ENCODE data around the gene SCYGR6.

The SCYGR6 gene

GRCh38 chr2:227684258-227684657 lies 40.3 kb downstream of the SCYGR6 start:
- Histone ChIP-seq H3K4me1 (ENCODE audit: insufficient read depth, low read length, severe bottlenecking) (no peaks in the 10 kb centered on the region), H3F3A (ENCODE audit: insufficient read depth, low read length) (no peaks in the 10 kb centered on the region), H3K9me2 (ENCODE audit: low read depth, low read length) (no peaks in the 10 kb centered on the region), H3K9me3 (ENCODE audit: low read length) (no peaks in the 10 kb centered on the region), H3K36me3 (ENCODE audit: insufficient read depth, low read length) (no peaks in the 10 kb centered on the region), H3K27me3 (ENCODE audit: insufficient read depth, low read length) (no peaks in the 10 kb centered on the region), H4K20me1 (ENCODE audit: insufficient read depth, low read length) (no peaks in the 10 kb centered on the region), H3K4me2 (ENCODE audit: low read length) (no peak overlapping the region), H2AFZ (ENCODE audit: low read length) (no peak overlapping the region), H3K79me2 (ENCODE audit: insufficient read depth, low read length) (no peaks in the 10 kb centered on the region), H3K27ac (ENCODE audit: low read depth, low read length, poor library complexity, severe bottlenecking) (no peak overlapping the region), H3K4me3 (ENCODE audit: low read depth, low read length, poor library complexity, severe bottlenecking) (no peak overlapping the region), H3K9ac (ENCODE audit: low read length) (no peak overlapping the region)
- TF ChIP-seq EZH2 (IDR thresholded peaks at IDR 0.05; ENCODE audit: borderline replicate concordance, low read length), result no peak
- no peak for TF ChIP-seq CTCF (IDR thresholded peaks at IDR 0.05; ENCODE audit: low read length)

- Histone ChIP-seq H3K9me2 (ENCODE audit: low read depth, low read length) (no peaks in the 10 kb centered on the region), H4K20me1 (ENCODE audit: insufficient read depth, low read length) (no peaks in the 10 kb centered on the region), H3K36me3 (ENCODE audit: insufficient read depth, low read length) (no peaks in the 10 kb centered on the region), H3F3A (ENCODE audit: insufficient read depth, low read length) (no peaks in the 10 kb centered on the region), H3K9ac (ENCODE audit: low read length) (no peak overlapping the region), H3K27me3 (ENCODE audit: insufficient read depth, low read length) (no peaks in the 10 kb centered on the region), H3K4me3 (ENCODE audit: low read depth, low read length, poor library complexity, severe bottlenecking) (no peak overlapping the region), H3K79me2 (ENCODE audit: insufficient read depth, low read length) (no peaks in the 10 kb centered on the region), H3K4me2 (ENCODE audit: low read length) (no peak overlapping the region), H3K27ac (ENCODE audit: low read depth, low read length, poor library complexity, severe bottlenecking) (no peak overlapping the region), H3K4me1 (ENCODE audit: insufficient read depth, low read length, severe bottlenecking) (no peaks in the 10 kb centered on the region), H3K9me3 (ENCODE audit: low read length) (no peaks in the 10 kb centered on the region), H2AFZ (ENCODE audit: low read length) (no peak overlapping the region)
- TF ChIP-seq CTCF (IDR thresholded peaks at IDR 0.05; ENCODE audit: low read length) (no peak), EZH2 (IDR thresholded peaks at IDR 0.05; ENCODE audit: borderline replicate concordance, low read length) (no peak)
Measured at GRCh38 chr2:227677928-227678327, 46.6 kb downstream of the SCYGR6 start.

GRCh38 chr2:227674485-227674884 lies 50.1 kb downstream of the SCYGR6 start:
- Histone ChIP-seq H4K20me1 (ENCODE audit: insufficient read depth, low read length) (no peaks in the 10 kb centered on the region), H3K4me3 (ENCODE audit: low read depth, low read length, poor library complexity, severe bottlenecking) (no peak overlapping the region), H3K9me3 (ENCODE audit: low read length) (no peaks in the 10 kb centered on the region), H3K27ac (ENCODE audit: low read depth, low read length, poor library complexity, severe bottlenecking) (no peak overlapping the region), H3K4me2 (ENCODE audit: low read length) (no peak overlapping the region), H3K9me2 (ENCODE audit: low read depth, low read length) (no peaks in the 10 kb centered on the region), H3K36me3 (ENCODE audit: insufficient read depth, low read length) (no peaks in the 10 kb centered on the region), H2AFZ (ENCODE audit: low read length) (no peak overlapping the region), H3K79me2 (ENCODE audit: insufficient read depth, low read length) (no peaks in the 10 kb centered on the region), H3K9ac (ENCODE audit: low read length) (no peak overlapping the region), H3K4me1 (ENCODE audit: insufficient read depth, low read length, severe bottlenecking) (no peaks in the 10 kb centered on the region), H3K27me3 (ENCODE audit: insufficient read depth, low read length) (no peaks in the 10 kb centered on the region), H3F3A (ENCODE audit: insufficient read depth, low read length) (no peaks in the 10 kb centered on the region)
- TF ChIP-seq CTCF (IDR thresholded peaks at IDR 0.05; ENCODE audit: low read length), result no peak
- no peak for TF ChIP-seq EZH2 (IDR thresholded peaks at IDR 0.05; ENCODE audit: borderline replicate concordance, low read length)

Data from OCI-LY1 (cell line).